Measurements from ENCODE around the gene CFAP97D2.

- TF ChIP-seq POLR2AphosphoS5 (IDR thresholded peaks at IDR 0.05; ENCODE audit: borderline replicate concordance, low read depth, low read length), result no peak
- no peak for TF ChIP-seq EZH2 (IDR thresholded peaks at IDR 0.05)
Measured at GRCh38 chr13:114140131-114140905, 38.7 kb upstream of the CFAP97D2 start.

All from SK-N-MC (cell line).